GM18519 (cell line): ENCODE data around the gene VMP1.
"Not testable (repeated sequence)": the region's sequence is repeated elsewhere in the genome, so short reads cannot be mapped to it uniquely, and the experiment has no call there.

Experiments used
- ATAC-seq: cut with Tn5 transposase; IDR thresholded peaks from one replicate; pipeline ENCODE4 v1.9.1; 2021; ENCODE audit warnings: mild to moderate bottlenecking, moderate library complexity; ENCODE audit not compliant: unreplicated experiment, low FRiP score

Gene VMP1

DNA sequence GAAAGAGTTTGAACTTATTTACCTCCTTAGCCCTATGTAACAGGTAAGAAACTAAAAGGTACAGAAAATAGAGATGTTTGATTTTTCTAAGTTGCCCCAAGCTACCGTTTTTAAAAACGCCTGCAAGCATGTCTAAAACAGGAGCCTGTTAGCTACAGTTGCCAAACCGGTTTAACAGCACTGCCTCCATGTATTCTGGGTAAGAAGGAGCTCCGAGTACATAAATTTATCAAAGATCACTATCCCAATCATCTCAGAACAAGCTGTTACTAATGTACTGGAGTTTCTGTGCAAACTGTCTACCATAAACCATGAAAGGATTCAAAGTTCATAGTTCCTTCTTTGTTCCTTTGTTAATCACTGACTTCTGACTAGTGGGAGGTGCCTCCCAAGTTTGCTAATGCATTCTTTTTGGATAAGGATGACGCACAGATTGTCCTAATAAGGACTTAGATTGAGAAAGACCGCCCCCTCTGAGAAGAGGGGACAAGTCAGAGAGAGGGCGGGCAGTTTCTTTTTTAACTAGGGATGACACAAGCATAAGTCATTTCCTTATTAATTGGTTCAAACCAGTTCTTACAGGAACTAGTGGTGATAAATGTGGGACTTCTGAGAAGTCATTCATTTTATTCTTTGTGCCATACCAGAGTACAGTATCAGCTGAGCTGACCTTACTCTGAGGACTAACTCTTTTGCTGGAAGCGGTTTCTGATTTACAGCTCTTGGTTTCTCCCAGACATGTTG is 130.0 kb downstream of the VMP1 start:
- peak; percentile 72 for ATAC-seq

DNA sequence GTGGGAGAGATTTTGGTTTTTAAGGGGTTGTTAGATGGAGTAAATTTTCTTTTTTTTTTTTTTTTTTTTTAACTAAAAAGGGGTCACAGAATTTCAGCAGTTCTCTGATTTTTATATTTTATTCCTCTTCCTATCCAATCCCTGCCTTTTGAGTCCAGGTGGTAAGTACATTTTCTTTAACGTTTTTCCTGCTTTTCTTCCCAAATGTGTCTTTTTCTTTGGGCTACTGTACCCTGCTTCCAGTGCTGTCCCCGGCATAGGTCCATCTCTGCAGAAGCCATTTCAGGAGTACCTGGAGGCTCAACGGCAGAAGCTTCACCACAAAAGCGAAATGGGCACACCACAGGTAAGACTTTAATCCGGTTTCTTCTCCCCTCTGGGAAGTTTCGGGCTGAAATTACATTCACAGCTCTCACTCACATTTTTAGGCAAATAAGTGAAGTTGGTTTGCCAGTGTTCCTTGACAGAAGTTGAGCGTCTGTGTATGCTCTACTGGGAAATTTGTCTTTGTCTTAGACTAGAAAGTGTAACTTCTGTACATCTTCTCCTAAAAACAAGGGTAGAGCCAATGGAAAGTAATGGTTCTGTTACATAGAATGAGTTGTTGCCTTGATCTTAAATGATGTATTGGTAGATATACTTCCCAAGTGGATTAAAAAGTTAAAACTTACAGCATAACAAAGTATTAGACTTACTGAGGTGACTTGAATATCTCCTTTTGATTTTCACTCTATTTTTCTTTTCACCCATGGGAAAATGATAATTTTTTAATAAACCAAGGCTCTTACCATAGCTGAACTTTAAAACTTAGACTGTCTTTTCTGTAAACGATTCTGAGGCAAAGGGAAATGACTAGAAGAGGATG is 130.8 kb downstream of the VMP1 start:
- ATAC-seq = no peak

GRCh38 chr17:59839651-59840328 is 132.3 kb downstream of the VMP1 start:
- ATAC-seq = no peak

DNA sequence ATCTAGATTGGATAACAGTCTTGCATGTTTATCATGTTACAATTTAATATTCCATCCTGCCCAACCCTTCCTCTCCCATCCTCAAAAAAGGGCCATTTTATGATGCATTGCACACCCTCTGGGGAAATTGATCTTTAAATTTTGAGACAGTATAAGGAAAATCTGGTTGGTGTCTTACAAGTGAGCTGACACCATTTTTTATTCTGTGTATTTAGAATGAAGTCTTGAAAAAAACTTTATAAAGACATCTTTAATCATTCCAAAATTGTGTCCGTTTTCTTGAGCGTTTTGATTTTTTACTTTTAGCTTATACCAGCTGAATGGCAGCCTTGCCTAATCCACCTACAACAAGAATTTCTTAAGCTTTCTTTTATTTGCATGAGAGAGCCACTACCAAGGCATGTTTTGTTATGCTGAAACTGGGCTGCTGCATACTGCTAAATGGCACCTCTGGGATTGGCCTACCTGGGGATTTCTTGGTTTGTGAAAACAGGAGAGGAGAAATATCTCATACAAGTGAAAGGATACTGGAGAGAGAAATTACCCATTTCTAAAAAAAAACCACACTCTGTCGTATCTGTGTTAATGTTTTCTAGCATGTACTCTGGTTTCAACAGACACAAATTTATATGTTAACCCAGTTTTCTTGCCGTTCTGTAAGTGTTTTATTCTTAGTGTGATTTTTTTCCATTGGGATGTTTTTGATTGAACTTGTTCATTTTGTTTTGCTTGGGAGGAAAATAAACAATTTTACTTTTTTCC is 133.1 kb downstream of the VMP1 start:
- no peak for ATAC-seq

DNA sequence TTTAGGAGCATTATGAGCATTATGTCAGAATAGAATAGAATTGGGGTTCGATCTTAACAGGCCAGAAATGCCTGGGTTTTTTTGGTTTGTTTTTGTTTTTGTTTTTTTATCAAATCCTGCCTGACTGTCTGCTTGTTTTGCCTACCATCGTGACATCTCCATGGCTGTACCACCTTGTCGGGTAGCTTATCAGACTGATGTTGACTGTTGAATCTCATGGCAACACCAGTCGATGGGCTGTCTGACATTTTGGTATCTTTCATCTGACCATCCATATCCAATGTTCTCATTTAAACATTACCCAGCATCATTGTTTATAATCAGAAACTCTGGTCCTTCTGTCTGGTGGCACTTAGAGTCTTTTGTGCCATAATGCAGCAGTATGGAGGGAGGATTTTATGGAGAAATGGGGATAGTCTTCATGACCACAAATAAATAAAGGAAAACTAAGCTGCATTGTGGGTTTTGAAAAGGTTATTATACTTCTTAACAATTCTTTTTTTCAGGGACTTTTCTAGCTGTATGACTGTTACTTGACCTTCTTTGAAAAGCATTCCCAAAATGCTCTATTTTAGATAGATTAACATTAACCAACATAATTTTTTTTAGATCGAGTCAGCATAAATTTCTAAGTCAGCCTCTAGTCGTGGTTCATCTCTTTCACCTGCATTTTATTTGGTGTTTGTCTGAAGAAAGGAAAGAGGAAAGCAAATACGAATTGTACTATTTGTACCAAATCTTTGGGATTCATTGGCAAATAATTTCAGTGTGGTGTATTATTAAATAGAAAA is 133.8 kb downstream of the VMP1 start:
- not testable (repeated sequence) for ATAC-seq

DNA sequence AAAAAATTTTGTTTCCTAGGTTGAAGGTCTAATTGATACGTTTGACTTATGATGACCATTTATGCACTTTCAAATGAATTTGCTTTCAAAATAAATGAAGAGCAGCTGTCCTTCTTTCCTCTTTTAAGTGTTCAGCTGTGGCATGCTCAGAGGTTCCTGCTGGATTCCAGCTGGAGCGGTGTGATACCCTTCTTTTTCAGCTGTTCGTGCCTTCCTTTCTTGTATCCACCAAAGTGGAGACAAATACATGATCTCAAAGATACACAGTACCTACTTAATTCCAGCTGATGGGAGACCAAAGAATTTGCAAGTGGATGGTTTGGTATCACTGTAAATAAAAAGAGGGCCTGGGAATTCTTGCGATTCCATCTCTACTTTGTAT is 134.4 kb downstream of the VMP1 start:
- not testable (repeated sequence) for ATAC-seq

- no peak for ATAC-seq
Observed at GRCh38 chr17:59842901-59843652, 135.6 kb downstream of the VMP1 start.

DNA sequence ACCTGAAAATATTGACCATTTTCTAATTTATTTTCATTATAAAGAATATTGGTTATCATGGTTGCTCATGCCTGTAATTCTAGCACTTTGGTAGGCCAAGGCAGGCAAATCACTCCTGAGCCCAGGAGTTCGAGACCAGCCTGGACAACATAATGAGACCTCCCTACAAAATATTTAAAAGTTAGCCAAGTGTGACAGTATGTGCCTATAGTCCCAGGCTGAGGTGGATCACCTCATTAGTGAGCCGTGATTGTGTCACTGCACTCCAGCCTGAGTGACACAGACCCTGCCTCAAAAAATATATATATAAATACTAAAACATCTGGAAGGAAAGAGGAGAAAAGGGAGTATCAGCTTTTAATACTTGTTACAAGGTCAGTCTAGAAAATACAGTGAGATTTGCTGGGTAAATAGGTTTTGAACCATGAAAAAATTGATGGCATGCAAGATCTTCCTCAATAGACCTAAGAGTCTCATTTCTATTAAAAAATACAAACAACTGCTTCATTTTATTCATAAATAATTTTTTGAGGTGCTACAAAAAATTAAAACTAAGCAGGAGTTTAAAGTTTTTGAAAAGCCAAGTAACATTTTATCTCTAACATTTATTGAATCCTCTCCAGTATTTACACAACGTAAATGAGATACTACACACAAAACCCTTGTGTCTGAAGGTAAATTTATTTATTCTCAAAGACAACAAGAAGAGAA is 137.6 kb downstream of the VMP1 start:
- ATAC-seq = no peak

- ATAC-seq = no peak
Observed at GRCh38 chr17:59845595-59846393, 138.3 kb downstream of the VMP1 start.

DNA sequence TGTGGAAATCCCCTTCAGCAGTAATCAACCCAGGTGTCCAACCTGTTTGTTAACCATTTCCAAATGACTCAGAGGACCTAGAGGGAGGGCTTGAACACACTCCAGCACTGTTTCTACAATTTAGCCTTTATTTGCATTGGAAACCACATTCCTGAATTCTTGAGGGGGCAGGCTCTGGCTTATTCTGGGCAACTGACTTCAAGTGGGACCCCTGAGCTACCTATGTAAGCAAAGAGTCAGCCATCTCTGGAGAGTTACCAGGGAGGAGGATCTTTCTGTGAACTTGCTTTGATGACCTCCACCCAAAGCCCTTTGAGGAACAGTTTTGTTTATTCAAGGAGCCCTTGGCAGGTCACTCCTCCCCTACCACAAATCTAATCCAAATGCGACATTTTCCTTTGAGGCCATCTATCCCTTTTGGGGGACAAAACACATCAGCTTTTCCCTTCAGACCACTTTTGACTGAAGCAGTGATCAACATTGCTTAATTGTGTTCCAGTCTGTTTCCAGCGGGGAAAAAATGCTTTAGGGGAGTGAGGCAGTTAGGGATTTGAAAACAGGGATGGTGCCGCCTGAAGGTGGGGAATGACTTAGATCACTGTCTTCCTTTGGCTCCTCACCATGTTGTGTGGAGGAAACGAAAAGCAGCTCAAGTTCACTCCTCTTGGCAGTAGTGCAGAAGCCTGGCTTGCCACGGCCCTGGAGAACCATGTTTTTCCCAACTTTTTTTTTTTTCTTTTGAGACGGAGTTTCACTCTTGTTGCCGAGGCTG is 139.1 kb downstream of the VMP1 start:
- no peak for ATAC-seq

DNA sequence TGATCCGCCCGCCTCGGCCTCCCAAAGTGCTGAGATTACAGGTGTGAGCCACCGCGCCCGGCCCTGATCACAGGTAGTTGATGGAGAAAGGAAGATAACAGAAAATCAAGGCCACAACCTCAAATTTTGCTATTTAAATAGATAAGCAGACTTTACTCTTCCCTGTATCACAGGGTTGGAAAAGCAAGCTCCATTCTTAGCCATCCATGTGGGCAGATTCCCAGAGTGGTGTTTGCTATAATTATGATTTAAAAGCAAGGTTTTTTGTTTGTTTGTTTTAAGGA is 140.9 kb downstream of the VMP1 start:
- no peak for ATAC-seq

DNA sequence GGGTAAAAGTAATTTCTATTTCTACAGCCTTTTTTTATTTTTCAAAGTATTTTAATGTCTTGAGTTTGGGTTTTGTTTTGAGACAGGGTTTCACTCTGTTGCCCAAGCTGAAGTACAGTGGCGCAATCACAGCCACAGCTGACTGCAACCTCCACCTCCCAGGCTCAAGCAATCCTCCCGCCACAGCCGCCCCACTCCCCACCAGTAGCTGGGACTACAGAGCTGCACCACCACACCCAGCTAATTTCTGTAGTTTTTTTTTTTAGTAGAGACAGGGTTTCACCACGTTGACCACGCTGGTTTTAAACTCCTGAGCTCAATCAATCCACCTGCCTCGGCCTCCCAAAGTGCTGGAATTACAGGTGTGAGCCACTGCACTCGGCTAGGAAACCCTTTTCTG is 141.3 kb downstream of the VMP1 start:
- no peak for ATAC-seq

DNA sequence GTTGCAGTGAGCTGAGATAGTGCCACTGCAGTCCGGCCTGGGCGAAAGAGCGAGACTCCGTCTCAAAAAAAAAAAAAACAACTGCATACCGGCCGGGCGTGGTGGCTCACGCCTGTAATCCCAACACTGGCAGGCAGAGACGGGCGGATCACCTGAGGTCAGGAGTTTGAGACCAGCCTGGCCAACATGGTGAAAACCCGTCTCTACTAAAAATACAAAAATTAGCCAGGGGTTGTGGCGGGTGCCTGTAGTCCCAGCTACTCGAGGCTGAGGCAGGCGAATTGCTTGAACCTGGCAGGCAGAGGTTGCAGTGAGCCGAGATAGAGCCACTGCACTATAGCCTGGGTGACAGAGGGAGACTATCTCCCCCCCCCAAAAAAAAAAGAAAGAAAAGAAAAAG is 142.9 kb downstream of the VMP1 start:
- not testable (repeated sequence) for ATAC-seq

- no peak for ATAC-seq
Observed at GRCh38 chr17:59851439-59852375, 144.3 kb downstream of the VMP1 start.

- ATAC-seq = not testable (repeated sequence)
Observed at GRCh38 chr17:59852847-59853167, 145.4 kb downstream of the VMP1 start.
